OCI-LY7 (cell line): ENCODE data around the gene FLNC. TPM values are rescaled to one million over a fixed set of nuclear protein-coding genes. Genes with fewer than 3 reads are reported as not detected.

Source experiments
- BruUV-seq: library from RNA; stranded (reverse); fragments of 400-500 nt; replicated peaks from 2 replicates; lab custom pipeline; 2021; lab: Mats Ljungman, UMichigan
- CTCF ChIA-PET: fragments of 300-600 bp; sonication (Branson Sonifier 250); formaldehyde crosslinking; loops from one replicate; lab custom pipeline; 2022; ENCODE audit warnings: antibody characterized with exemption; ENCODE audit not compliant: unreplicated experiment; lab: Charles Lee
- POLR2A ChIA-PET: fragments of 300-600 bp; sonication (Branson Sonifier 250); formaldehyde crosslinking; loops from one replicate; lab custom pipeline; 2022; ENCODE audit warnings: antibody characterized with exemption; lab: Charles Lee
- DNase-seq: peaks from one replicate; pipeline ENCODE4 v3.0.0-alpha.2; 2015; ENCODE audit warnings: low spot score
- H2AFZ ChIP-seq: fragments of 200-600 bp; sonication (generic), shearing (Covaris generic); 2 replicates; pipeline ENCODE4 v1.6.1; 2014; ENCODE audit warnings: mild to moderate bottlenecking, antibody characterized with exemption, low read length, moderate library complexity
- H3K27ac ChIP-seq: fragments of 200-600 bp; sonication (generic); 2 replicates; pipeline ENCODE4 v1.5.1; 2014; ENCODE audit warnings: mixed run types, low read depth, mild to moderate bottlenecking, moderate library complexity, low read length, inconsistent platforms; ENCODE audit not compliant: poor library complexity, severe bottlenecking
- H3K36me3 ChIP-seq: fragments of 200-600 bp; sonication (generic); 2 replicates; pipeline ENCODE4 v1.6.1; 2014; ENCODE audit warnings: mild to moderate bottlenecking, antibody characterized with exemption, low read length, moderate library complexity, mixed read lengths; ENCODE audit not compliant: insufficient read depth
- H3K4me1 ChIP-seq: fragments of 200-600 bp; sonication (generic); 2 replicates; pipeline ENCODE4 v1.5.1; 2014; ENCODE audit warnings: mild to moderate bottlenecking, low read length; ENCODE audit not compliant: insufficient read depth, poor library complexity, severe bottlenecking
- H3K4me2 ChIP-seq: fragments of 200-600 bp; sonication (generic); 2 replicates; pipeline ENCODE4 v1.6.1; 2014; ENCODE audit warnings: mild to moderate bottlenecking, low read length
- H3K4me3 ChIP-seq: fragments of 200-600 bp; sonication (generic); 2 replicates; pipeline ENCODE4 v1.5.1; 2014; ENCODE audit warnings: mild to moderate bottlenecking, low read depth, low read length; ENCODE audit not compliant: poor library complexity, severe bottlenecking
- H3K79me2 ChIP-seq: fragments of 200-600 bp; sonication (generic); 2 replicates; pipeline ENCODE4 v1.6.1; 2016; ENCODE audit warnings: low read depth, mild to moderate bottlenecking, low read length, moderate library complexity, mixed read lengths; ENCODE audit not compliant: insufficient read depth
- H3K9me2 ChIP-seq: fragments of 200-600 bp; sonication (generic); 2 replicates; pipeline ENCODE4 v1.6.1; 2016; ENCODE audit warnings: mild to moderate bottlenecking, low read length, mixed read lengths; ENCODE audit not compliant: insufficient read depth
- H3K9me3 ChIP-seq: fragments of 200-600 bp; sonication (generic); 2 replicates; pipeline ENCODE4 v1.6.1; 2014; ENCODE audit warnings: mild to moderate bottlenecking, mixed run types, low read length, mixed read lengths
- H4K20me1 ChIP-seq: fragments of 200-600 bp; sonication (generic); 2 replicates; pipeline ENCODE4 v1.6.1; 2014; ENCODE audit warnings: mild to moderate bottlenecking, antibody characterized with exemption, low read length, moderate library complexity, mixed read lengths; ENCODE audit not compliant: insufficient read depth
- EZH2phosphoT487 ChIP-seq: fragments of 200-600 bp; sonication (generic); IDR thresholded peaks from 2 replicates; pipeline ENCODE4 v1.6.1; 2018; ENCODE audit warnings: low read depth, borderline replicate concordance, mild to moderate bottlenecking, mixed run types, antibody characterized with exemption, low read length, moderate library complexity, mixed read lengths
- intact Hi-C: fragments of 100-400 bp; cut with micrococcal nuclease; formaldehyde crosslinking; loops from one replicate; pipeline ENCODE4 v1.10.0; 2022; ENCODE audit not compliant: unreplicated experiment
- total RNA-seq, 2 experiments: library from RNA; depleted of rRNA in 1 of 2; stranded (reverse); fragments of >200 nt in 1 of 2; shearing (Covaris generic) in 1 of 2; gene quantifications; 2 replicates each; pipeline ENCODE4 v1.2.3, GENCODE V29; 2014 to 2022
- TF ChIP-seq, protein P1 (sequence below): fragments of 200-600 bp; sonication (generic); conservative IDR thresholded peaks from 2 replicates; pipeline ENCODE4 v1.5.1; 2014; ENCODE audit warnings: mild to moderate bottlenecking, antibody characterized with exemption, low read length, moderate library complexity, mixed read lengths

The FLNC gene
- total RNA-seq, 2 experiments from 2014 or later = 0.03 to 0.06 TPM

DNA sequence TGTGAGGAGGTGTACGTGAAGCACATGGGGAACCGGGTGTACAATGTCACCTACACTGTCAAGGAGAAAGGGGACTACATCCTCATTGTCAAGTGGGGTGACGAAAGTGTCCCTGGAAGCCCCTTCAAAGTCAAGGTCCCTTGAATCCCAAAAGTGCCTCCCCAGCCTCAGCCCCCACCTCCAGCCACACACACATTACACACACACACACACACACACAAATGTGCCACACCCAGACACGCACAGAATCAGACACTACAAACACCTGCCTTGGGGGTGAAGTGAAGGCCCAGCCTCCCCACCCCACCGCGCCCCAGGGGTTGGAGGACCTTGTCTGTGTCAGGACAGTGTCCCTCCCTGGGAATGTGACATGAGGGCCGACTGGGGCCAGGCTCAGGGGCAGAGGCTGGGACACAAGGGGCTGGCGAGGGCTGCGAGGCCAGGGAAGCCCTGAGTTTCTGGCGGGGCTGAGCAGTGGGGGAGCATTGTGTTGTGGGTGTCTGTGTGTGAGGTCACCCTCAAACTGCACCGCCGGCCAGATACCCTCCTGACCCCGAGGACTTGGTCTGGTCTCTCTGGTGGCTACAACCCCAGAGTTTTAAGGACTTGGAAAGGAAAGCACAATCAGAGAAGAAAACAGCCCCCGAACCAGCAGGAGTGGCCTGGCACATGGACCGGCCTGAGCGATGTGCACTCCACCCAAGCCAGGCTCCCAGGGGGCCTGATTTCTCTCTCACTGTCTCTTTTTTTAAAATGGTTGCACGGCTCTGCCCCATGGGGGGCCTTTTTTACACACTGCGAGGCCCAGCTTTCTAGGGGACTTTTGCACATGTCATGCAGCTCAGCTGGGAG, 28.4 kb downstream of the FLNC start:
- intact Hi-C loops = no loop called here
- Histone ChIP-seq H3K27ac (no peak overlapping the region), H3K79me2 (peaks cover 8% of the 10 kb centered on the region), H3K4me2 (no peak overlapping the region), H2AFZ (no peak overlapping the region), H3K9me2 (no peaks in the 10 kb centered on the region), H3K4me3 (no peak overlapping the region), H3K4me1 (peaks cover 24% of the 10 kb centered on the region), H4K20me1 (peaks cover under 1% of the 10 kb centered on the region; the same call in 1 of the 2 replicates), H3K9me3 (no peaks in the 10 kb centered on the region), H3K36me3 (no peaks in the 10 kb centered on the region)
- no peak for TF ChIP-seq EZH2phosphoT487
- TF ChIP-seq, protein P1, sequence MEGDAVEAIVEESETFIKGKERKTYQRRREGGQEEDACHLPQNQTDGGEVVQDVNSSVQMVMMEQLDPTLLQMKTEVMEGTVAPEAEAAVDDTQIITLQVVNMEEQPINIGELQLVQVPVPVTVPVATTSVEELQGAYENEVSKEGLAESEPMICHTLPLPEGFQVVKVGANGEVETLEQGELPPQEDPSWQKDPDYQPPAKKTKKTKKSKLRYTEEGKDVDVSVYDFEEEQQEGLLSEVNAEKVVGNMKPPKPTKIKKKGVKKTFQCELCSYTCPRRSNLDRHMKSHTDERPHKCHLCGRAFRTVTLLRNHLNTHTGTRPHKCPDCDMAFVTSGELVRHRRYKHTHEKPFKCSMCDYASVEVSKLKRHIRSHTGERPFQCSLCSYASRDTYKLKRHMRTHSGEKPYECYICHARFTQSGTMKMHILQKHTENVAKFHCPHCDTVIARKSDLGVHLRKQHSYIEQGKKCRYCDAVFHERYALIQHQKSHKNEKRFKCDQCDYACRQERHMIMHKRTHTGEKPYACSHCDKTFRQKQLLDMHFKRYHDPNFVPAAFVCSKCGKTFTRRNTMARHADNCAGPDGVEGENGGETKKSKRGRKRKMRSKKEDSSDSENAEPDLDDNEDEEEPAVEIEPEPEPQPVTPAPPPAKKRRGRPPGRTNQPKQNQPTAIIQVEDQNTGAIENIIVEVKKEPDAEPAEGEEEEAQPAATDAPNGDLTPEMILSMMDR = no peak
- no peak for DNase-seq
- no TSS peak for BruUV-seq
- ChIA-PET POLR2A (no interaction called here), CTCF (no interaction called here)

DNA sequence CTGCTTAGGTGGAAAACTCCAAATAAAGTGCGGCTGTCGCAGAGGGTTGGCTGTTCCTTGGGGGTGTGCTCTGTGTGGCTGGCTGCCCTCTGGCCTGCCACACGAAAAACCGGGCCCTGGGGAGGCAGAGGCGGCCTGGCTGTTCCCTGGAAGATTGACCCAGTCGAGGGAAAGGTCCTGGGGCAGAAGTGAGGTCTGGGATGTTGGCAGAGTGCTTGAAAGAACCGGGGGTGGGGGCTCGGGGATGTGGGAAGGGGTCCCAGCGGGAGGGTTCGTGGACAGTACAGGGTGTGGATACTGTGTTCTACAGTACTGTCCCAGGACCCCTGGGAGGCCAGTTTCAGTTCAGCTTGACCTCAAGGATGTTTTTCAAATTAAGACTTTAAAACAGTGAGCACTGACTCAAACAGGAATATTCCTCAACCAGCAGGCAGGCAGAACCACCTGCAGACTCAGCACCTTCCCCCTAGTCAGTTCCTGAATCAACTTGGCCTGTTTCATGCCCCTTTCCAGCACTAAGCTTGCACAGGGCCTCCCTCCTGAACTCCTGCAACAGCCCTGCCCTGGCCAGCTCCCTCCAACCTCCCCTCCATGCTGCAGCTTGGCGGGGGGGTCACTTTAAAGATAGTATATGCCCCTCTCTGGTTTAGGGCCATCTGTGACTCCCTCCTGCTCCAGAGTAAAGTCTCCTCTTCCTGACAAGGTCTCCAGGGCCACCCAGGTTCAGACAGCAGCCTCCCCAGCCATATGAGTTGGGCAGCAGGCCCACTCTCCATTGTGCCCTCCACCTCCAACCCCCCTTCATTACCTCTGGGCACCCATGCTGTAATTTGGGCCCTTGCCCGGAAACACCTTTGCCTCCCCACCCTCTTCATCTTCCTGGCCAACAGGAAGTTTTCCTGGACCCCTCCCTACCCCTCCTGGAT, 29.3 kb downstream of the FLNC start:
- H4K20me1 ChIP-seq = peaks cover 4% of the 10 kb centered on the region; the same call in 1 of the 2 replicates
- peak overlapping the region; percentile 28; the same call in 1 of the 2 replicates for H2AFZ ChIP-seq
- no peak for TF ChIP-seq EZH2phosphoT487
- TF ChIP-seq, protein P1 = no peak
- no peaks in the 10 kb centered on the region for H3K36me3 ChIP-seq
- H3K4me3 ChIP-seq = no peak overlapping the region
- CTCF ChIA-PET = interaction anchor here (1.8 kb wide), 1 partner anchor 24 kb away, joined by 11 read pairs; no protein-coding TSS in a partner anchor
- no peak overlapping the region for H3K4me2 ChIP-seq
- H3K79me2 ChIP-seq = peaks cover 17% of the 10 kb centered on the region
- H3K27ac ChIP-seq = no peak overlapping the region
- POLR2A ChIA-PET = no interaction called here
- DNase-seq = peak; percentile 28
- no TSS peak for BruUV-seq
- H3K9me2 ChIP-seq = no peaks in the 10 kb centered on the region
- no peaks in the 10 kb centered on the region for H3K9me3 ChIP-seq
- intact Hi-C loops = no loop called here
- H3K4me1 ChIP-seq = peaks cover 30% of the 10 kb centered on the region
